A549 (cell line): Measurements from ENCODE around the gene MINDY4. TPM values are rescaled to one million over a fixed set of nuclear protein-coding genes. Genes with fewer than 3 reads are reported as not detected.

Source experiments
- ATAC-seq, 2 experiments: fragments of 200-7000 bp in 1 of 2; fragments of >200 bp in 1 of 2; cut with Nextera tagmentation in 1 of 2; cut with Tn5 transposase in 1 of 2; 3 replicates each; pipeline versions ENCODE4 v1.8.0 to v1.9.1; 2018 to 2020; ENCODE audit warnings: mild to moderate bottlenecking in 1 of 2, moderate library complexity in 1 of 2
- CTCF ChIA-PET: fragments of 300-600 bp; sonication (Branson Sonifier 250); formaldehyde crosslinking; extraction: SDS; loops from one replicate; lab custom pipeline; 2021; ENCODE audit warnings: antibody characterized with exemption, inconsistent platforms; lab: Yijun Ruan, JAX
- POLR2A ChIA-PET: fragments of 350-600 bp; formaldehyde crosslinking; extraction: SDS; loops from one replicate; lab custom pipeline; 2021; ENCODE audit warnings: antibody characterized with exemption, inconsistent platforms; lab: Yijun Ruan, JAX
- DNase-seq, 2 experiments: peaks; one replicate each; pipeline versions ENCODE4 v3.0.0 to v3.0.0-alpha.2; 2011 to 2016; ENCODE audit warnings: low read depth in 1 of 2, low spot score in 1 of 2
- FAIRE-seq: peaks from 2 replicates; lab custom pipeline; 2011; peaks lifted over from hg19 to GRCh38; lab: Jason Lieb, UNC
- H3K27ac ChIP-seq, 2 experiments: fragments of >200 bp; sonication (Bioruptor Twin); formaldehyde crosslinking; 3 replicates each; pipeline ENCODE4 v1.5.1; 2016 to 2017
- H3K4me1 ChIP-seq: fragments of >200 bp; sonication (Bioruptor Twin); formaldehyde crosslinking; 3 replicates; pipeline ENCODE4 v1.6.1; 2016
- H3K4me2 ChIP-seq: fragments of >200 bp; sonication (Bioruptor Twin); formaldehyde crosslinking; 3 replicates; pipeline ENCODE4 v1.6.1; 2016
- H3K4me3 ChIP-seq: fragments of >200 bp; sonication (Bioruptor Twin); formaldehyde crosslinking; 3 replicates; pipeline ENCODE4 v1.5.1; 2016
- H3K9me3 ChIP-seq: fragments of >200 bp; sonication (Bioruptor Twin); formaldehyde crosslinking; 3 replicates; pipeline ENCODE4 v1.6.1; 2016
- BCL3 ChIP-seq: fragments of >200 bp; sonication (Bioruptor Twin); formaldehyde crosslinking; IDR thresholded peaks from 3 replicates; pipeline ENCODE4 v1.6.1; 2016
- CEBPB ChIP-seq, 2 experiments: fragments of >200 bp in 1 of 2; sonication (Bioruptor Twin) in 1 of 2; formaldehyde crosslinking in 1 of 2; IDR thresholded peaks; 2 replicates each; pipeline ENCODE4 v1.6.1; 2012 to 2016
- CHD2 ChIP-seq: fragments of 150-350 bp; IDR thresholded peaks from 2 replicates; pipeline ENCODE4 v1.6.1; 2014; ENCODE audit warnings: low read length; ENCODE audit not compliant: partially characterized antibody
- CTCF ChIP-seq: fragments of >200 bp; sonication (Bioruptor Twin); formaldehyde crosslinking; IDR thresholded peaks from 3 replicates; pipeline ENCODE4 v1.5.1; 2016
- EP300 ChIP-seq, 2 experiments: fragments of >200 bp; sonication (Bioruptor Twin); formaldehyde crosslinking; IDR thresholded peaks; 2 replicates in 1 of 2; 3 replicates in 1 of 2; pipeline ENCODE4 v1.6.1; 2016 to 2017
- ESRRA ChIP-seq: fragments of 150-350 bp; IDR thresholded peaks from 2 replicates; pipeline ENCODE4 v1.6.1; 2014; ENCODE audit warnings: mild to moderate bottlenecking, low read length, borderline replicate concordance
- FOSB ChIP-seq: fragments of 250-450 bp; sonication (Bioruptor Pico); IDR thresholded peaks from 2 replicates; pipeline ENCODE4 v1.5.0; 2020; ENCODE audit warnings: mild to moderate bottlenecking, moderate library complexity
- FOXS1 ChIP-seq: fragments of 250-450 bp; sonication (Bioruptor Pico); IDR thresholded peaks from 2 replicates; pipeline ENCODE4 v1.5.0; 2020; ENCODE audit warnings: mild to moderate bottlenecking, moderate library complexity
- HDAC2 ChIP-seq: fragments of 200-600 bp; sonication (generic); IDR thresholded peaks from 2 replicates; pipeline ENCODE4 v1.6.1; 2016
- HEYL ChIP-seq: fragments of 250-450 bp; sonication (Bioruptor Pico); IDR thresholded peaks from 2 replicates; pipeline ENCODE4 v1.8.0; 2021; ENCODE audit warnings: mild to moderate bottlenecking, moderate library complexity
- JUNB ChIP-seq: fragments of >200 bp; sonication (Bioruptor Twin); formaldehyde crosslinking; IDR thresholded peaks from 2 replicates; pipeline ENCODE4 v1.6.1; 2016
- KDM5A ChIP-seq: fragments of 200-600 bp; sonication (generic); IDR thresholded peaks from 2 replicates; pipeline ENCODE4 v1.6.1; 2016; ENCODE audit warnings: antibody characterized with exemption, mild to moderate bottlenecking
- MAX ChIP-seq: IDR thresholded peaks from 2 replicates; pipeline ENCODE4 v1.6.1; 2012
- MAZ ChIP-seq: fragments of 150-350 bp; IDR thresholded peaks from 2 replicates; pipeline ENCODE4 v1.6.1; 2014; ENCODE audit warnings: antibody characterized with exemption, low read depth, low read length, borderline replicate concordance
- RAD21 ChIP-seq, 2 experiments: fragments of >200 bp in 1 of 2; sonication (Bioruptor Twin) in 1 of 2; formaldehyde crosslinking in 1 of 2; IDR thresholded peaks in 1 of 2; conservative IDR thresholded peaks in 1 of 2; 2 replicates in 1 of 2; 3 replicates in 1 of 2; pipeline ENCODE4 v1.6.1; 2012 to 2018; ENCODE audit warnings: inconsistent platforms in 1 of 2
- REST ChIP-seq: fragments of 200-600 bp; sonication (generic); IDR thresholded peaks from 2 replicates; pipeline ENCODE4 v1.6.1; 2016; ENCODE audit warnings: antibody characterized with exemption, mild to moderate bottlenecking, moderate library complexity
- SMC3 ChIP-seq: fragments of >200 bp; sonication (Bioruptor Twin); formaldehyde crosslinking; IDR thresholded peaks from 3 replicates; pipeline ENCODE4 v1.6.1; 2018; ENCODE audit warnings: inconsistent platforms
- TFCP2L1 ChIP-seq: fragments of 250-450 bp; sonication (Bioruptor Pico); IDR thresholded peaks from 2 replicates; pipeline ENCODE4 v1.5.0; 2021; ENCODE audit warnings: mild to moderate bottlenecking
- ZSCAN20 ChIP-seq: fragments of 250-450 bp; sonication (Bioruptor Pico); IDR thresholded peaks from 2 replicates; pipeline ENCODE4 v1.8.0; 2022; ENCODE audit warnings: mild to moderate bottlenecking, moderate library complexity
- WGBS: methylation state at CpG from one replicate; pipeline ENCODE4 v1.1.6; 2017; ENCODE audit errors: missing lambda C conversion rate; 5-methylcytosine and 5-hydroxymethylcytosine counted together
- polyA plus RNA-seq, 4 experiments: library from polyadenylated mRNA; depleted of rRNA in 3 of 4; stranded (reverse); fragments of >200 nt; fragmentation: RNase III in 1 of 4; extraction: RNeasy Plus Mini Kit Qiagen cat#74134 plus additional on column Dnase treatment in 1 of 4; gene quantifications; 2 replicates in 3 of 4; 3 replicates in 1 of 4; pipeline ENCODE4 v1.2.3, GENCODE V29; 2011 to 2017

MINDY4 gene
- polyA plus RNA-seq, 2 of the 4 experiments (the other 2 are of a cell fraction) = 1.8 to 3.6 TPM

DNA sequence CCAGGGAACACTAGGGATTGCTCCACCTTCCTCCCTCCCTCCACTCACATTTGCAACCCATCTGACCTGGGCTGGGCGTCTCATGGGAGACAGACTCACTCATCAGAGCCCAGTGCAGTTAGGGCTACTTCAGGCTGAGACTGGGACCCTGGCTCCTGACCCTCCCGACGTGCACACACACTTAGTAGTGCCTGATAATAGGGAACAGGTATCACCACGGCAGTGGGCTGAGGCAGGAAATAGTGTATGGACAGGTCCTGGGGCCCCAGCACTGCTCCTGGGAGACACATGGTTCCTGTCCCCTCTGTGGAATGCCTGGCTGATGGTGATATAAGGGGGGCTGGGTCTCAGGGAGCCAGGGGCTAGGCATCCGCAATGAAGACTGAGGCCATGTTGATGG lies 154.7 kb downstream of the MINDY4 start:
- 64% methylated on average over 4 of the region's 5 CpGs for WGBS
- no peak overlapping the region for H3K27ac ChIP-seq
- DNase-seq (no peak), FAIRE-seq (no peak)
- H3K4me3 ChIP-seq = no peak overlapping the region
- CTCF ChIA-PET = interaction anchor here (5.4 kb wide), 1 partner anchor 13 kb away, joined by 37 read pairs; no protein-coding TSS in a partner anchor
- no peak for TF ChIP-seq CEBPB (IDR thresholded peaks at IDR 0.05)
- TF ChIP-seq KDM5A = no peak
- no peak for TF ChIP-seq FOSB (CRISPR knock-in tag)
- TF ChIP-seq REST = no peak
- TF ChIP-seq ESRRA = no peak
- no peak for TF ChIP-seq EP300 (IDR thresholded peaks at IDR 0.05)
- TF ChIP-seq JUNB = no peak
- no peak for TF ChIP-seq CTCF
- TF ChIP-seq, all 56 proteins: peak for 0
- POLR2A ChIA-PET = no interaction called here
- Histone ChIP-seq H3K9me3 (peaks cover 5% of the 10 kb centered on the region; the same call in 1 of the 3 replicates), H3K4me1 (peaks cover 7% of the 10 kb centered on the region; the same call in 2 of the 3 replicates), H3K4me2 (no peak overlapping the region)
- no peak for ATAC-seq

DNA sequence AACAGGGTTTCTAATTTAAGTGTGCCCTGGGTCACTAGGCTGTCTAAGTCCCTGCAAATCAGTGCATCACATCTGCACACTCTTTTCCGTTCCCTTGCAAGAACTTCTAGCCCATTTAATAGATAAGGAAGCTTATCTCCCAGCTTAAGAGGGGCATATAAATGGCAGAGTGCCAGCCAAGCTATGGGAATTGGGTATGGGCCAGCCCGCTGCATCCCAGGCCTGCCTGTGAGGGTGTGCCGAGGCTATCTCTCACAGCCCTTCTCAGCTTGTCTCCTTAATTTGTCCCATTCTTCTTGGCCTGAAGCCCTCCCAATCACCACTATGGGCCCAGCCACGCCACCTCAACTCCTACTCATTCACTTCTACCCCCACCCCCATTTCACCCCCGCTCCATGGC lies 155.1 kb downstream of the MINDY4 start:
- Histone ChIP-seq H3K9me3 (peaks cover 5% of the 10 kb centered on the region; the same call in 1 of the 3 replicates), H3K27ac (no peak overlapping the region), H3K4me1 (peaks cover 3% of the 10 kb centered on the region; the same call in 2 of the 3 replicates), H3K4me3 (no peak overlapping the region), H3K4me2 (no peak overlapping the region)
- ATAC-seq = no peak
- CTCF ChIA-PET = interaction anchor here (5.4 kb wide), 1 partner anchor 13 kb away, joined by 37 read pairs; no protein-coding TSS in a partner anchor
- TF ChIP-seq SMC3 = no peak
- no peak for TF ChIP-seq FOXS1 (CRISPR knock-in tag)
- TF ChIP-seq CTCF = no peak
- TF ChIP-seq HEYL (CRISPR knock-in tag) = no peak
- TF ChIP-seq JUNB = no peak
- WGBS = 69% methylated on average over 5 of the region's 5 CpGs
- no peak for DNase-seq
- FAIRE-seq = no peak
- POLR2A ChIA-PET = no interaction called here

- TF ChIP-seq CHD2 (no peak), HDAC2 (no peak), BCL3 (no peak), MAZ (no peak), ESRRA (no peak), RAD21 (conservative IDR thresholded peaks at IDR 0.05 in 1 of 2, IDR thresholded peaks at IDR 0.05 in 1 of 2) (no peak), FOSB (CRISPR knock-in tag) (no peak), MAX (no peak), ZSCAN20 (CRISPR knock-in tag) (no peak), TFCP2L1 (CRISPR knock-in tag) (no peak)
- 28% methylated on average over 2 of the region's 3 CpGs for WGBS
- CTCF ChIA-PET = interaction anchor here (5.4 kb wide), 1 partner anchor 12 kb away, joined by 37 read pairs; no protein-coding TSS in a partner anchor
- FAIRE-seq (no peak), DNase-seq (no peak), ATAC-seq (no peak)
- Histone ChIP-seq H3K27ac (no peak overlapping the region), H3K9me3 (peaks cover 5% of the 10 kb centered on the region; the same call in 1 of the 3 replicates), H3K4me3 (no peak overlapping the region), H3K4me2 (no peak overlapping the region), H3K4me1 (no peaks in the 10 kb centered on the region)
- POLR2A ChIA-PET = no interaction called here
Observed at GRCh38 chr7:30927040-30927439, 155.8 kb downstream of the MINDY4 start.
